ENCODE results near the gene RPE. TPM values are rescaled to one million over a fixed set of nuclear protein-coding genes. Genes with fewer than 3 reads are reported as not detected.

Gene RPE
- total RNA-seq, 1 donor from 2014 or later: 61.4 TPM

Other genes starting within 250 kb of the RPE start
- gene UNC80, start 230.8 kb upstream of the RPE start, total RNA-seq: not detected in 2 replicates
- 4.6 and 5.0 TPM in 2 replicates for gene KANSL1L, start 168.8 kb downstream of the RPE start, total RNA-seq
- gene ACADL, start 222.8 kb downstream of the RPE start, total RNA-seq: not detected in 2 replicates

Measured in activated CD4-positive, alpha-beta T cell treated with anti-CD3 and anti-CD28 coated beads, Interleukin-2, amount 10 ng/mL, durations not matched to agents 24 days and 14 days (primary cell).